Eye (tissue), 1 donor: ENCODE measurements around the gene TPRN.

ENCODE experiments used
- DNase-seq: peaks from one replicate; pipeline ENCODE4 v3.0.0-alpha.2; 2015

Gene TPRN

DNA sequence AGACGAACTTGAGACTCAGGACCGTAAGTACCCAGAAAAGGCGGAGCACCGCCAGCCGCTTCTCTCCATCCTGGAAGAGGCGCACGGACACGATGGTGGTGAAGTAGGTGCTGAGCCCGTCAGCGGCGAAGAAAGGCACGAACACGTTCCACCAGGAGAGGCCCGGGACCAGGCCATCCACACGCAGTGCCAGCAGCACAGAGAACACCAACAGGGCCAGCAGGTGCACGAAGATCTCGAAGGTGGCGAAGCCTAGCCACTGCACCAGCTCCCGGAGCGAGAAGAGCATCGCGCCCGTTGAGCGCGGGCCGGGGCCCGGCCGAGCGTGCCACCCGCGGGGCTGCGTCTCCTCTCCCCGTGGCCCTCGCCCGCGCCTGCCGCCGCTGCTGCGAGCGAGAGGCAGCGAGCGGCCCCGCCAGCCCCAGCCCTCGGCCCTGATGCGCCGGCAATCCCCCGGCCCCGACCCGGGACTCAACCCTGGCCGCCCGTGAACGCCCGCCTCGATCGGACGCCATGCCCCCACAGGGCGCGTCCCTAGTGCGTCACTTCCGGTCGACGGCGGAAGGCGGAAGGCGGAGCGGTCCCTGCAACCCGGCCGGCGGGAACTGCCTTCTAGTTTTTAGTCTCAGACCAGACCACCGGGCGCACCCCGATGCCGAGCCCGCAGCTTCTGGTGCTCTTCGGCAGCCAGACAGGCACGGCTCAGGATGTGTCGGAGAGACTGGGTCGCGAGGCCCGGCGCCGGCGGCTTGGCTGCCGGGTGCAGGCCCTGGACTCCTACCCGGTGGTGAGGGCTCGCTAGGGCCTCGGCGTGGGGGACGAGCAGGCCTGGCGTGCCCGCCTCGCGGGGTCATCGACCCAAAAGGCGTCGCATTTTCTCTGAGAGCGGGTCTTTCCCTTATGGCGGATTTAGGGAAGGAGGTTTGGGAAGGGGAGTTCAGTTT, 4.9 kb upstream of the TPRN start, which contains the start of the genes NDOR1 and TMEM203:
TSS of gene NDOR1 (plus strand) at position 575 of the 944 bp plus-strand sequence. CDS start at position 653, 78 bp downstream.
TSS of gene TMEM203 (minus strand) at position 523 of the 944 bp plus-strand sequence. CDS start at position 289, 234 bp downstream.
- peak; percentile 96 for DNase-seq

DNA sequence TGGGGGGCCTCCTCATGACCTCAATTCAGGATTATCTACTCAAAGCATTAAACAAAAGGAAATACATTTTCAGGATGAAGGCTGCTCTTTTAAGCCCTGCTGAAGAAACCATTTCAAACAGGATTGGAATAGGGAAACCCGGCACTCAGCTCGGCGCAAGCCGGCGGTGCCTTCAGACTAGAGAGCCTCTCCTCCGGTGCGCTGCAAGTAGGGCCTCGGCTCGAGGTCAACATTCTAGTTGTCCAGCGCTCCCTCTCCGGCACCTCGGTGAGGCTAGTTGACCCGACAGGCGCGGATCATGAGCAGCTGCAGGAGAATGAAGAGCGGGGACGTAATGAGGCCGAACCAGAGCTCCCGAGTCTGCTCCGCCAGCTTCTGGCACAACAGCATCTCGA, 4.2 kb upstream of the TPRN start:
- DNase-seq, result no peak

- DNase-seq, result no peak
These were observed 2.4 kb upstream of the TPRN start for GRCh38 chr9:137202966-137203365.

GRCh38 chr9:137201205-137201868, 796 bp upstream of the TPRN start:
- no peak for DNase-seq

DNA sequence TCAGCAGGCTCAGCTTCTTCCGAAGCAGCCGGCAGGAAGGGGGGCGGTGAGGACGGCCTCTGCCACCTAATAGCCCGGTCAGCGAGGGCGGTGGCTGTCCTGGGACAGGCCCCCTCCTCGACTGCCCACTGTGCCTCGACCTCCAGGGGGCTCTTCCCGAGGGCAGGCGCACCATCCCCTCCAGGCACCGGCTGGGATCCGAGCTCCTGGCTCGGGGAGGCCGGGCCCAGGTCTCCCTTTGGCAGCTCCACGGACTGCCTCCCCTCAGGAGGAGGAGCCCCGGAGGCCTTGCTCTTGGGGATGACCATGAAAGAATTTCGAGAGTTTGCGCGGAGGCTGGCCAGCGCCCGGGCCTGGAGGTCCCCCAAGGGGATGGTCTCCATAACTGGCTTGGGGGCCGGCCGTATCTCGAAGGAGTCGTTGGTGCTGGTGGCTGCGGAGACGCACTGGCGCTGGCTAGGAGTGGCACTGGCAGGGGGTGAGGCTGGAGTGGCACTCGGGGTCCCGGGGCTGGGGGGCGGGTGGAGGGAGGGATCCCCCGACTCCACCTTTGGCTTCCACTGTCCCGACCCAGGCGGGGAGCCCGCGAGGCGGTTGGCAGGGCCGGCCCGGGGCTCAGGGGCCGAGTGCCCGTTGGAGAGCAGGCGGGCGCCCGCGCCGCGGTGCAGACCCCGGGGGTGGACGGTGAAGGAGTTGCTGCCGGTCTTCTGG, 975 bp downstream of the TPRN start:
- DNase-seq, result peak; percentile 23

GRCh38 chr9:137198902-137199283, 1.6 kb downstream of the TPRN start:
- no peak for DNase-seq

DNA sequence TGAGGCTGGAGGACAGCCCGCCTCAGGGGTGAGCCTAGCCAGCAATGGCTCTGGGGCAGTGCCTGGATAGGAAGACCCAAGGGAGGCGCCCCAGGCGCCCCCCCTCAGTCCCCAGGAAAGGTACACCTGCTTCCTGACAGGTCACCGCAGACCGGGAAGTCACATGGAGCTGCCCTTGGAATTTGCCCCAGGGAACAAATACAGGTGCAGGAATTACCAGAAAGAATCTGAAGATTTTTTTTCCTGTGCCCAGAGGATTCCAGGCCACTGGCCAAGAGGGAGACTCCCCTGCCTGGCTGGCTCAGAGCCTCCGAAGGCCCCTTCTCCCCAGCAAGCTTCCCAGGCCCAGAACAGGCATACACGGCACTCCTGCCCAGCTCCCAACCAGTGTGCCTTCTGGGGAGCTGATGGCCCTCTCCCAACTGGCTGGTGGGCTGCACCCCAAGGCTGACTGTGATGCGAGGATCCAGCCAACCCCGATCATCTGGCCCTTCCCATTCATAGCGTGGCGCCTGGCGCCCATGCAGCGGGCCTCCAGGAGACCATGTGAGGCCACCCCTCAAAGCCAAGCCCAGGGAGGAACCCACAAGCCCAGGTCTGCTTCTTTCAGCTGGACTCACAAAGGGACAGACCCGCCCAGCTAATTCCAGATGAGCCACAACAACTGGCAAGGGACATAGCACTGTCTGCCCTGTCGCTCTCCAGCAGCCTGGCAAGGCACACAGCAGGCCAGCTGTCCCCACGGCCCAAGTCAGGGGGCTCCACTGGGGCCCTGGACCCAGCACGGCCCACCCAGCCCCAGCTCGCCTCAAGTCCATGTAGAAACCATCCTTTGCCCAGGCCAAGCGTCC, 2.3 kb downstream of the TPRN start:
- no peak for DNase-seq

GRCh38 chr9:137195525-137196220, 4.9 kb downstream of the TPRN start:
- no peak for DNase-seq

GRCh38 chr9:137194909-137195308, 5.6 kb downstream of the TPRN start:
- no peak for DNase-seq

DNA sequence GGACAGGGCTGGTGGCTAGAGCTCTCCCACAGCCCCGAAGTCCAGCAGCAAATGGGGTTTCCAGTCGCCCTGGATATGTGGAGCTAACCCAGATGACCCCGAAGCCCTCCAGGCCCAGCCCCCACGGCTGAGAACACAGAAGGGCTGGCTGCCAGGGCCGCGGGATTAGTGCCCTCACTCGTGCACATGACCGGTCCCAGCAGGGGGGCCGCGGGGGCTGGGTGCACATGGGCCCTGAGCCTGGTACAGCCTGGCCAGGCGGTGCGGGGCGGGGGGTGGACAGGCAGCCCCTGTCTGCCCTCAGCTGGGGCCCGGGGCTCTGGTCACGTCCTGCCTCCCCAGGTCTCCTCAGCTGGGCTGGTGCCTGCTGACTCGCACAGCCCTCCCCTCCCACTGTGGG, 6.2 kb downstream of the TPRN start:
- DNase-seq, result peak; percentile 61

GRCh38 chr9:137193771-137194170, 6.8 kb downstream of the TPRN start:
- no peak for DNase-seq

- DNase-seq, result peak; percentile 13
These were observed 7.7 kb downstream of the TPRN start for GRCh38 chr9:137192859-137193258.

GRCh38 chr9:137192448-137192780, 8.1 kb downstream of the TPRN start:
- no peak for DNase-seq

DNA sequence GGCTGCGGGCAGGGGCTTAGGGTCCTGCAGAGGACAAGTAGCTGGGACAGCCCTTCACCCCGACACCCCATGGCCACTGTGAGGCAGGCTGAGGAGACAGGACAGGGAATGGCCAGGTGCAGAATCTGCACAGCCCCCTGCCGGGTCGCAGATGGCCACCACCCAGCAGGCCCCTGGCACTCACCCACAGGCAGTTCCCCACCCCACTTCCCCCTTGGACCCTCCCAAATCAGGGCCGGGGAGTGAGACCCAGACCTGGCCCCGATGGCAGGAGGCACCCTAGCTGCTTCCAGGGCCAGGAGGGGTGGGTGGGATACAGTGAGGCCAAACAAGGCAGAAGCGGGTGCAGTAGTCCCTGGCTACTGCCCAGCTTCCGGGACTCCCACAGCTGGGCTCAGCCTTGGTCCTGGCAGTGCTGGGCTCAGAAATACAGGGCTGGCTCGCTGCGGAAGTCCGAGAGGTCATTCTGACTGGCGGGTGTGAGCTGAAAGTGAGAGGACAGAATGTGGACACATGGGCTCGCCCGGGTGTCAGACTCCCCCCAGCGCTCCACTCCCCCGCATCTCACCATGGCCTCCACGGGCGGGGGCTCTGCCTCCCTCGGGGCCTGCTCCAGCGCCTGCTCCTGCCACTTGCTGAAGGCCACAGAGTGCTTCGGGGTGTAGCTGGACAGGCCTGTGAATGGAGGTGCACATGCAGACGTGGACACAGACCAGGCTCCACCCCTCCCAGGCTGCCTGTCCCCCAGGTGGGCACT, 8.7 kb downstream of the TPRN start:
- no peak for DNase-seq

DNA sequence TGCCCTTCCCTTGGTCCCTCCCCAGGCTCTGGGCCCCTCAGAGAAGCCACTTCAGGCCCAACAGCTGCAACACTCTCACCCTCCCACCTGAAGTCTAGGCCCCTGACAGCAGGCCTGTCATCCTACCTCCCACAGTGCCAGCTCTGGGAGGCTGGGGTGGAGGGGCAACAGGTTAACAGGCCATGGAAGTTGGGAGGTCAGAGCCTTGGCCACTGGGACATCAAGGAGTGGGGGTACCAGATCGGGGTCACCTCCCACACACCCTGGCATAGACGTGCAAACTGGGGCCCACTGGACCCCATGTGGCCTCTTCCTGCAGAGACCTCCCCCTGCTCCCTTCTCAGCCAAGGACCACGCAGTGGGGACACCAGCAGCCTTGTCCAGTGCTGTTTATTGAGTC, 9.3 kb downstream of the TPRN start:
- no peak for DNase-seq

DNA sequence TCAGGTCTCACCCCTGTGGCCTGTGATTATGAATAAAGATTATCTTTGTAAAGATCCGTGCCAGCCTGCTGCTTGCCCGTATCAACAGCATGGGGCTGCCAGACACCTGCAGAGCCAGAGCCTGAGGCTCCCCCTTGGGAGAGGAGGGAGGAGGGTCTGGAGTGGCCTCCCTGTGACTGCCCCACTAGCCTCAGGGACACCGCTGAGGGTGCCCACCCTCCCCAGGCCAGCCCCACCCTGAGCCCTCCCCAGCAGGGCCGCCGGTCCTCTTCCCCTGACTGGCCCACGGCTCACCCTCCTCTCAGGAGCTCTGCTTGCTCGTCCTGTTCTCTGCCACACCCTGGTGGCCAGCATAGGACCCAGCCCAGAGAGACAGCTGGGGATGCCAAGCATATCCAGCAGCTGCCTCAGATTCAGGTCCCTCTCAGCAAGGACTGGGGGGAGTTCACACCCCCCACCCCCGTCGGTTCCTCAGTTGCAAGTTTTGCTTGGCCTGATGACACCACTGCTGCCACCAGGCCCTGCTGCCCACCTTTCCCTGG, 10.2 kb downstream of the TPRN start:
- DNase-seq, result no peak

- DNase-seq, result no peak
These were observed 10.9 kb downstream of the TPRN start for GRCh38 chr9:137189297-137190295.

DNA sequence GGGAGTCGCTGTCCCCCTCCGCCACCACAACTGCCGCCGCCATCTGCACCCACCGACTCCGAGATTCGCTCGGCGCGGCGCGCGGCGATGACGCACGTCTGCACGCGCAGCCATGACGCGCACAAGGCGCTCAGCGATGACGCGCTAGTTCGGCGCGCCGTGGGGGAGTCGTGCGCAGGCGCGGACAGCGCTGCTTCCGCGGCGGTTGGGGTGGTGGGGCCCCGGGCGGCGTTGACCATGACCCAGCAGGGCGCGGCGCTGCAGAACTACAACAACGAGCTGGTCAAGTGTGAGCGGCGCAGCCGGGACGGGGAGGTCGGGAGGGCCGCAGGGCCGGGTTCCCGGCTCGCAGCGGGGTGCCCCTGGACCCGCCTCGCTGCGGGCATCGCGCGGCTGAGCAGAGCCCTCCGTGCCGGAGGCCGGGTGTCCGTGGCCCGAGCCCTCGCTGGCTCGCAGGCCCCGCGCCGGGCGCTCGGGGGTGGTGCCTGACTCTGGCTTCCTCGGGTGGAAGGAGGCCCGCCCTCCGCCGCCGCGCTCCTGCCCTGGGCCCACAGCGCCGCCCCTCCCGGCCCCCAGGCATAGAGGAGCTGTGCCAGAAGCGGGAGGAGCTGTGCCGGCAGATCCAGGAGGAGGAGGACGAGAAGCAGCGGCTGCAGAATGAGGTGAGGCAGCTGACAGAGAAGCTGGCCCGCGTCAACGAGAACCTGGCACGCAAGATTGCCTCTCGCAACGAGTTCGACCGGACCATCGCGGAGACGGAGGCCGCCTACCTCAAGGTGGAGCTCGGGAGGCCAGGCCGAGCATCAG, 11.8 kb downstream of the TPRN start, which contains the start of the genes ANAPC2 and SSNA1:
TSS of gene ANAPC2 (minus strand) at position 71 of the 807 bp plus-strand sequence. CDS start at position 43, 28 bp downstream.
TSS of gene SSNA1 (plus strand) at position 187 of the 807 bp plus-strand sequence. CDS start at position 238, 51 bp downstream.
- DNase-seq, result peak; percentile 98
